Measurements from ENCODE around the gene HSBP1L1.
A peak's percentile ranks its signal among the peaks of the same experiment; 100 is the strongest.

HSBP1L1 gene

GRCh38 chr18:79945118-79946042 is 19.1 kb upstream of the HSBP1L1 start:
- DNase-seq = no peak

- DNase-seq = no peak
Measured at GRCh38 chr18:79947054-79947755, 17.2 kb upstream of the HSBP1L1 start.

- no peak for DNase-seq
Measured at GRCh38 chr18:79947881-79948610, 16.4 kb upstream of the HSBP1L1 start.

GRCh38 chr18:79948719-79949411 is 15.6 kb upstream of the HSBP1L1 start:
- no peak for DNase-seq

- DNase-seq = no peak
Measured at GRCh38 chr18:79949697-79950487, 14.6 kb upstream of the HSBP1L1 start.

- no peak for DNase-seq
Measured at GRCh38 chr18:79950515-79951341, 13.7 kb upstream of the HSBP1L1 start.

GRCh38 chr18:79951545-79952455 is 12.6 kb upstream of the HSBP1L1 start, which contains the start of gene SLC66A2:
Gene SLC66A2, minus strand, starts transcription at chr18:79951653. Its CDS starts 727 bp downstream, at chr18:79950926.
- DNase-seq = no peak

GRCh38 chr18:79952456-79952995 is 11.9 kb upstream of the HSBP1L1 start:
- no peak for DNase-seq

GRCh38 chr18:79952996-79953559 is 11.4 kb upstream of the HSBP1L1 start:
- DNase-seq = no peak

- DNase-seq = no peak
Measured at GRCh38 chr18:79953971-79954651, 10.3 kb upstream of the HSBP1L1 start.

GRCh38 chr18:79954791-79955190 is 9.7 kb upstream of the HSBP1L1 start:
- no peak for DNase-seq

- no peak for DNase-seq
Measured at GRCh38 chr18:79955302-79956075, 9.0 kb upstream of the HSBP1L1 start.

- DNase-seq = no peak
Measured at GRCh38 chr18:79956276-79956675, 8.2 kb upstream of the HSBP1L1 start.

- no peak for DNase-seq
Measured at GRCh38 chr18:79958981-79959380, 5.5 kb upstream of the HSBP1L1 start.

GRCh38 chr18:79960161-79960801 is 4.2 kb upstream of the HSBP1L1 start:
- DNase-seq = peak; percentile 27

- no peak for DNase-seq
Measured at GRCh38 chr18:79960921-79961526, 3.4 kb upstream of the HSBP1L1 start.

All from NCI-H187 treated with DMSO at 0.1 percent for 48 hours (cell line).